OCI-LY7 (cell line): ENCODE data around the gene NAALADL2. TPM values are rescaled to one million over a fixed set of nuclear protein-coding genes. Genes with fewer than 3 reads are reported as not detected.
"Not testable (repeated sequence)": the region's sequence is repeated elsewhere in the genome, so short reads cannot be mapped to it uniquely, and the experiment has no call there.

ENCODE experiments used
- BruUV-seq: library from RNA; stranded (reverse); fragments of 400-500 nt; replicated peaks from 2 replicates; lab custom pipeline; 2021; lab: Mats Ljungman, UMichigan
- CTCF ChIA-PET: fragments of 300-600 bp; sonication (Branson Sonifier 250); formaldehyde crosslinking; loops from one replicate; lab custom pipeline; 2022; ENCODE audit warnings: antibody characterized with exemption; ENCODE audit not compliant: unreplicated experiment; lab: Charles Lee
- POLR2A ChIA-PET: fragments of 300-600 bp; sonication (Branson Sonifier 250); formaldehyde crosslinking; loops from one replicate; lab custom pipeline; 2022; ENCODE audit warnings: antibody characterized with exemption; lab: Charles Lee
- DNase-seq: peaks from one replicate; pipeline ENCODE4 v3.0.0-alpha.2; 2015; ENCODE audit warnings: low spot score
- H2AFZ ChIP-seq: fragments of 200-600 bp; sonication (generic), shearing (Covaris generic); 2 replicates; pipeline ENCODE4 v1.6.1; 2014; ENCODE audit warnings: mild to moderate bottlenecking, antibody characterized with exemption, low read length, moderate library complexity
- H3K27ac ChIP-seq: fragments of 200-600 bp; sonication (generic); 2 replicates; pipeline ENCODE4 v1.5.1; 2014; ENCODE audit warnings: mixed run types, low read depth, mild to moderate bottlenecking, moderate library complexity, low read length, inconsistent platforms; ENCODE audit not compliant: poor library complexity, severe bottlenecking
- H3K36me3 ChIP-seq: fragments of 200-600 bp; sonication (generic); 2 replicates; pipeline ENCODE4 v1.6.1; 2014; ENCODE audit warnings: mild to moderate bottlenecking, antibody characterized with exemption, low read length, moderate library complexity, mixed read lengths; ENCODE audit not compliant: insufficient read depth
- H3K4me1 ChIP-seq: fragments of 200-600 bp; sonication (generic); 2 replicates; pipeline ENCODE4 v1.5.1; 2014; ENCODE audit warnings: mild to moderate bottlenecking, low read length; ENCODE audit not compliant: insufficient read depth, poor library complexity, severe bottlenecking
- H3K4me2 ChIP-seq: fragments of 200-600 bp; sonication (generic); 2 replicates; pipeline ENCODE4 v1.6.1; 2014; ENCODE audit warnings: mild to moderate bottlenecking, low read length
- H3K4me3 ChIP-seq: fragments of 200-600 bp; sonication (generic); 2 replicates; pipeline ENCODE4 v1.5.1; 2014; ENCODE audit warnings: mild to moderate bottlenecking, low read depth, low read length; ENCODE audit not compliant: poor library complexity, severe bottlenecking
- H3K79me2 ChIP-seq: fragments of 200-600 bp; sonication (generic); 2 replicates; pipeline ENCODE4 v1.6.1; 2016; ENCODE audit warnings: low read depth, mild to moderate bottlenecking, low read length, moderate library complexity, mixed read lengths; ENCODE audit not compliant: insufficient read depth
- H3K9me2 ChIP-seq: fragments of 200-600 bp; sonication (generic); 2 replicates; pipeline ENCODE4 v1.6.1; 2016; ENCODE audit warnings: mild to moderate bottlenecking, low read length, mixed read lengths; ENCODE audit not compliant: insufficient read depth
- H3K9me3 ChIP-seq: fragments of 200-600 bp; sonication (generic); 2 replicates; pipeline ENCODE4 v1.6.1; 2014; ENCODE audit warnings: mild to moderate bottlenecking, mixed run types, low read length, mixed read lengths
- H4K20me1 ChIP-seq: fragments of 200-600 bp; sonication (generic); 2 replicates; pipeline ENCODE4 v1.6.1; 2014; ENCODE audit warnings: mild to moderate bottlenecking, antibody characterized with exemption, low read length, moderate library complexity, mixed read lengths; ENCODE audit not compliant: insufficient read depth
- EZH2phosphoT487 ChIP-seq: fragments of 200-600 bp; sonication (generic); IDR thresholded peaks from 2 replicates; pipeline ENCODE4 v1.6.1; 2018; ENCODE audit warnings: low read depth, borderline replicate concordance, mild to moderate bottlenecking, mixed run types, antibody characterized with exemption, low read length, moderate library complexity, mixed read lengths
- intact Hi-C: fragments of 100-400 bp; cut with micrococcal nuclease; formaldehyde crosslinking; loops from one replicate; pipeline ENCODE4 v1.10.0; 2022; ENCODE audit not compliant: unreplicated experiment
- total RNA-seq, 2 experiments: library from RNA; depleted of rRNA in 1 of 2; stranded (reverse); fragments of >200 nt in 1 of 2; shearing (Covaris generic) in 1 of 2; gene quantifications; 2 replicates each; pipeline ENCODE4 v1.2.3, GENCODE V29; 2014 to 2022
- TF ChIP-seq, protein P1 (sequence below): fragments of 200-600 bp; sonication (generic); conservative IDR thresholded peaks from 2 replicates; pipeline ENCODE4 v1.5.1; 2014; ENCODE audit warnings: mild to moderate bottlenecking, antibody characterized with exemption, low read length, moderate library complexity, mixed read lengths

The NAALADL2 gene
- total RNA-seq, 2 experiments from 2014 or later, result 0.25 to 0.70 TPM

DNA sequence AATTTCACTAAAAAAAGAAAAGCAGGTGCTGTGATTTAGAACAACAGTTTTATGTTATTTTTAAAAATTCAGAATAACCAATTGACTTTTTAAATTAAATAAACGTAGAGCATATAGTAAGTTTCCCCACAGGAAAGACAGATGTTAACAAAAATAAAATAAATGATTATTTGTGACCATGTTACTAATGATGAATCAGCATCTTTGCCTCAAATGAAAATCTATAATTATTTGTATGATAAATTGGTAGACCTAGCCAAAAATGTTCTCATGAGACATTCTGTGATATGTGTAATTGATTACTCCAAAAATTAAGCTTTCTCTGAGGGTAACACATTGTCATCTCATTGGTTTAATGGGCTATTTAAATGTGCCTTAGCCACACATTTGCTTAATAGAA is 948.0 kb downstream of the NAALADL2 start:
- TF ChIP-seq, protein P1, sequence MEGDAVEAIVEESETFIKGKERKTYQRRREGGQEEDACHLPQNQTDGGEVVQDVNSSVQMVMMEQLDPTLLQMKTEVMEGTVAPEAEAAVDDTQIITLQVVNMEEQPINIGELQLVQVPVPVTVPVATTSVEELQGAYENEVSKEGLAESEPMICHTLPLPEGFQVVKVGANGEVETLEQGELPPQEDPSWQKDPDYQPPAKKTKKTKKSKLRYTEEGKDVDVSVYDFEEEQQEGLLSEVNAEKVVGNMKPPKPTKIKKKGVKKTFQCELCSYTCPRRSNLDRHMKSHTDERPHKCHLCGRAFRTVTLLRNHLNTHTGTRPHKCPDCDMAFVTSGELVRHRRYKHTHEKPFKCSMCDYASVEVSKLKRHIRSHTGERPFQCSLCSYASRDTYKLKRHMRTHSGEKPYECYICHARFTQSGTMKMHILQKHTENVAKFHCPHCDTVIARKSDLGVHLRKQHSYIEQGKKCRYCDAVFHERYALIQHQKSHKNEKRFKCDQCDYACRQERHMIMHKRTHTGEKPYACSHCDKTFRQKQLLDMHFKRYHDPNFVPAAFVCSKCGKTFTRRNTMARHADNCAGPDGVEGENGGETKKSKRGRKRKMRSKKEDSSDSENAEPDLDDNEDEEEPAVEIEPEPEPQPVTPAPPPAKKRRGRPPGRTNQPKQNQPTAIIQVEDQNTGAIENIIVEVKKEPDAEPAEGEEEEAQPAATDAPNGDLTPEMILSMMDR, result no peak
- no peak for TF ChIP-seq EZH2phosphoT487
- Histone ChIP-seq H3K79me2 (no peaks in the 10 kb centered on the region), H3K4me2 (no peak overlapping the region), H2AFZ (no peak overlapping the region), H3K9me3 (no peaks in the 10 kb centered on the region), H3K9me2 (no peaks in the 10 kb centered on the region), H4K20me1 (no peaks in the 10 kb centered on the region), H3K4me3 (no peak overlapping the region), H3K36me3 (no peaks in the 10 kb centered on the region), H3K27ac (no peak overlapping the region), H3K4me1 (no peaks in the 10 kb centered on the region)
- intact Hi-C loops, result no loop called here
- CTCF ChIA-PET, result no interaction called here
- POLR2A ChIA-PET, result interaction anchor here (0.6 kb wide), 1 partner anchor 1262 kb away, joined by 7 read pairs; no protein-coding TSS in a partner anchor
- BruUV-seq, result no TSS peak
- no peak for DNase-seq

- intact Hi-C loops, result no loop called here
- peaks cover 35% of the 10 kb centered on the region for H3K9me3 ChIP-seq
- CTCF ChIA-PET, result interaction anchor here (0.8 kb wide), 1 partner anchor 20 kb away, joined by 3 read pairs; no protein-coding TSS in a partner anchor
These were observed 959.8 kb downstream of the NAALADL2 start for GRCh38 chr3:175818811-175819464.

DNA sequence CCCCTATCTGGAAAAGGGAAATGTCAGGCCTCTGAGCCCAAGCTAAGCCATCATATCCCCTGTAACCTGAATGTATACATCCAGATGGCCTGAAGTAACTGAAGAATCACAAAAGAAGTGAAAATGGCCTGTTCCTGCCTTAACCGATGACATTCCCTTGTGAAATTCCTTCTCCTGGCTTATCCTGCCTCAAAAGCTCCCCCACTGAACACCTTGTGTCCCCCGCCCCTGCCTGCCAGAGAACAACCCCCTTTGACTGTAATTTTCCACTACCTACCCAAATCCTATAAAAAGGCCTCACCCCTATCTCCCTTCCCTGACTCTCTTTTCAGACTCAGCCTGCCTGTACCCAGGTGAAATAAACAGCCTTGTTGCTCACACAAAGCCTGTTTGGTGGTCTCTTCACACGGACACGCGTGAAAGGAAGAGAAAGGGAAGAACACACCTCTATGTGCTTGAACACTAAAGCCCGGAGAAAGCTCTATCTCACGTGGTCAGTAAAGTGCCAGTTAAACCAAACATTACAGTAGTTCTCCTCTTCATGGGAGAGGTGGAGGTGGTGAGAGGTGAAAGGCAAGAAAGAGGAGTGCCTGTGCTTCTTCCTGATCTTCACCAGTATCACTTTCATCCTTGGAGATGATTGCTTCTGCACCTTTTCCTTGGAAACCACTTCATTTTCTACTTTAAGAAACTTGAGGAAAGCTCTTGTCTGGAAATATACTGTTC is 963.8 kb downstream of the NAALADL2 start:
- BruUV-seq, H3K4me3 ChIP-seq, H3K9me2 ChIP-seq, DNase-seq, POLR2A ChIA-PET, H3K4me2 ChIP-seq, H2AFZ ChIP-seq, intact Hi-C loops, H4K20me1 ChIP-seq, H3K27ac ChIP-seq, H3K79me2 ChIP-seq, H3K36me3 ChIP-seq, CTCF ChIA-PET: not testable (repeated sequence)
- peaks cover 13% of the 10 kb centered on the region for H3K4me1 ChIP-seq
- peaks cover 34% of the 10 kb centered on the region for H3K9me3 ChIP-seq

More at GRCh38 chr3:175818811-175819464, 959.8 kb downstream of the NAALADL2 start:
- no peaks in the 10 kb centered on the region for H3K79me2 ChIP-seq
- no peaks in the 10 kb centered on the region for H4K20me1 ChIP-seq
- no TSS peak for BruUV-seq
- H3K4me1 ChIP-seq, result peaks cover 13% of the 10 kb centered on the region
- H3K9me2 ChIP-seq, result no peaks in the 10 kb centered on the region
- H3K27ac ChIP-seq, result peak overlapping the region; percentile 49
- POLR2A ChIA-PET, result no interaction called here
- DNase-seq, result peak; percentile 60
- no peaks in the 10 kb centered on the region; the same call in 1 of the 2 replicates for H3K36me3 ChIP-seq
- TF ChIP-seq, protein P1, result no peak
- TF ChIP-seq EZH2phosphoT487, result no peak
- no peak overlapping the region for H3K4me3 ChIP-seq
- peak overlapping the region; percentile 63; the same call in 1 of the 2 replicates for H2AFZ ChIP-seq
- no peak overlapping the region for H3K4me2 ChIP-seq

GRCh38 chr3:175825016-175825580 is 966.0 kb downstream of the NAALADL2 start:
- H3K79me2 ChIP-seq, DNase-seq, H3K9me2 ChIP-seq, H3K4me2 ChIP-seq, intact Hi-C loops, H2AFZ ChIP-seq, H4K20me1 ChIP-seq, H3K36me3 ChIP-seq, H3K4me1 ChIP-seq, POLR2A ChIA-PET, BruUV-seq, CTCF ChIA-PET, H3K27ac ChIP-seq, H3K4me3 ChIP-seq: not testable (repeated sequence)
- peaks cover 14% of the 10 kb centered on the region for H3K9me3 ChIP-seq
